GM18870 (cell line): ENCODE measurements around the gene PXDN.

Source experiments
- ATAC-seq: cut with Tn5 transposase; IDR thresholded peaks from one replicate; pipeline ENCODE4 v1.9.1; 2021; ENCODE audit warnings: moderate library complexity; ENCODE audit not compliant: unreplicated experiment

PXDN gene

DNA sequence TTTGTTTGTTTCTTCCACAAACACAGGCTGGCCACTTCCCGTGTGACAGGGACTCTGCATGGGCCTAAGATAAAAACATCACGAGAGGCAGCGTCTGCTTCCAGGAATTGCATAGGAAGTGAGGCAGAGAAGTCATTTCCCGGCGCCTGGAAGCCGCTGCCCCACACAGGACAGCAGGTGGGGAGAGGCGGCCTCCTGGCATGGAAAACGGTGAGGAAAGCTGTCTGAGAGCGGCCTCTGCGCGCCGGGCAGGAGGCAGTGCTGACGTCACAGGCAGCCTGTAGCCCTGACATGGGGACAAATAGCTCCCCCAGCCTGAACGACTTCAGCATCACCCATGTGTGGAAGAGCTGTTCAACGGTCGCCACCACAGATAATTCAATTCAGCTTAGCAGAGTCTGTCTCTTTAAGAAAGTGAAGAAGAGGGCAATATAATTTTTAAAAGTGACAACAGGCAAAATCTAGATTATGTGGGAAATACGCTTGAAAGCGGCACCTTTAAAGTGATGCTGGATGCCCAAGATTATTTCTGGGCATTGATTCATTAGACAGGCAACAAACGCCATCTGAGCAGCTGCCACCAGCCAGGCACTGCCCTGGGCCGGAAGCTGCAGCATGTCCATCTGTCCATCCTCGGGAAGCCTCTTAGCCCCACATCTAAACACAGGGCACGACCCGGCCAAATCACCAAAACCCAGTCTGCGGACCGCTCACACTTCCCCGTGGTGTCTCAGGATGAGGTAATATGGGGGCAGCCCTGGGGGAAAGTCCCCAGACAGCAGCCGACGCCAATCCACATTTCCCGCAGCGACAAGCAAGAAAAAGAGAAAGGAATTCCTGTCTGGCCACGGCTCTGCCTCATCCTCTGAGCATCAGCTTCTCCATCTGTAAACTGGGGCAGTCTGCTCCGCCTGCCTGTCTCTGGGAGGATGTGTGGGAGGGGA is 138.9 kb downstream of the PXDN start:
- ATAC-seq, result no peak

DNA sequence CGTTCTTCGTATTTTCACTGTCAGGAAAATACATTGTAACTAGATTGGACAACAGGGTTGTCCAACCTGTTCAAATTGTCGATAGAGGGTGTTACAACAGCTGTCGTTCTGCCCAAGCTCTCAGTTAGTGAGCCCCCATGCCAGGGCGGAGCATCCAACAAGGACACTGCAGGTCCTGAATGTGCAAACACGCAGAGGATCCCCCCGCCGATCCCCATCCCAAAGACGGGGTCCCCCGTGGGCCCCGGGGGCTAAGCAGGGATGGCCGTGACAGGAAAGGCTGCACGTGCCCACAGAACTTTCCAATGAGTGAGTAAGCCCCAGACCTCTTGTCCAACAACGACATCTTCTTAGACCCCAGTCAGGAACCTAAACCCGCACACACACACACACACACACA is 140.8 kb downstream of the PXDN start:
- no peak for ATAC-seq

DNA sequence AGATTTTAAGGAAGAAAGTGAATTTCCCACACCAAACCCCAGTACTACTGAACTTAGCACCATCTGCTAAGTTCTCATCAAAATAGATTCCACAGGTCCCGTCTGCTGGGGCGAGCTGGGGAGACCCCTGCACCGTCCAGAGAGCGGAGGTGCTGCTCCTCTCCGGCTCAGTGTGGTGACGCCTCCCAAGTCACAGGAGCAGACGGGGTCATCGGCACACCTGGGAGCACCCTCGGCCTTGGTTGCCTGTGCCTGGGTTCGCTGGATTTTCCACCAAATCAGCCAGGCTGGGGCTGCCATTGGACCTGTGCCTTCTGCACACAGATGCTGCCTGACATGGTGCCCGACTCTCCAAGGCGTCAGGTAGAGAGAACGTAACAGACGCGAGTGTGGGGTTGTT is 141.3 kb downstream of the PXDN start:
- ATAC-seq, result no peak

DNA sequence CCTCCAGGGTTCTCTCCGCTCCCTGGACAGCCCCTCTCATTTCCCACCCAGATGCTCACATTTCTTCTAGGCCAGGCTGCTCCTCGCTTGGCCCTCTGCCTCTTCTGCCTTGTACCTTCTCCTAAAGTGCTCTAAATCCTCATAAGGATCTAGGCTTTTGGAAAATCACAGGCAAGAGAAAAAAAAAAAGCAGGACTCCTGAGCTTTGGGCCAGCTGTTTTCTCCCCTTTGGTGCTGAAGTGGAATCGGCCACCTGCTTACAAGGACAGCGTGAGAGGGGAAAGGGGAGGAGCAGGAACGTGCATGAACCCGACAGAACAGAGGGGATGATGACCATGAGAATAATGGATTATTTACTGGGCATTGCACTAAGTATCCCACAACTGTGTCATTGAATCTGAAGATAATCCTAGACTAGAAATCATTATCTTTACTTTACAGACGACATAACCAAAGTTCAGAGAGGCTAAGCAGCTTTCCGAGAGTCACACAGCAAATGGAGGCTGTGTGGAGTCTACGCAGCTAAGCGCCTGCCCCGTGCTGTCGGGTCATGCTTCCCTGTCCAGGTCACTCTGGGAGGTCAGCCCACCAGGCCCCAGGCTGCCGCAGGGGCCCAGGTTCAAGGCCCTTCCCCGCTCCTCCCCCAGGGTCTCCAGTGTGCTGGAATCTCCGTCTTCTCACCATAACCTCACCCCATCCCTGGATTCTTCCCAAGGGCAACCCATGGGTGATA is 141.9 kb downstream of the PXDN start:
- no peak for ATAC-seq

DNA sequence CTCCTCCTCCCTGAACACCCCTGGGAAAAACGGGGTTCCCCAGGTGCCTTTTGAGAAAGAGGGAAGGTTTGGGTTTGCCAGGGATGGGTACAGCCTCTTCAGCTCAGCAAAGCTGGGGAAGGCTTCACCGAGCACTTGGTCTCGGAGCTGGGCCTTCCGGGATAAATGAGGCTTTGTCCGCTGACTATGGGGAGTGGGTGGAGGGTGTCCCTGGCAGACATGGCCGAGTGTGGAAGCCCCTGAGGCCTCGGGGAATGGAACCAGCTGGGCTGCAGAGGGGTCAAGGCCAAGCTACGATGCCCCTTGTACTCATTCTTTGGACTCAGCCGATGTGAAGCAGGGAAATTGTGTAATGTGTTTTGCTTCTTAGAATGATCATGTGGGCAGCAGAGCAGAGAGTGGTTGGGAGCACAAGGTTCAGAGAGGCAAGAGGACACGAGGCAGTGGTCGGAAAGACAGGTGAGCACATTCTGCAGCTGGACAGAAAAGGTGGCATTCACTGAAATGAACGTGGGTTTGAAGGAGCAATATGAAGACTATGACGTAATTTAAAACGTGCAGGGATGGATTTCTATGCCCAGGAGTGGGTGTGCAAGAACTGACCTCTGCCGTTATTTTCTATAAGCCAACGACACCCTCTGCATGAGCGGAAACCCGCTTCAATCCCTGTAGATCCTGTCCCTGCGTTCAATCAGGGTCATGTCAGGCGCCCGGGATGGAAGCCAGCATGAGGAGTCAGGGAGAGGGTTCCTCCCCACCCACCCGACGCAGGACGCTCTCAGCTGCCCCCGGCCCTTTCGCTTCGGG is 142.6 kb downstream of the PXDN start:
- ATAC-seq, result no peak

DNA sequence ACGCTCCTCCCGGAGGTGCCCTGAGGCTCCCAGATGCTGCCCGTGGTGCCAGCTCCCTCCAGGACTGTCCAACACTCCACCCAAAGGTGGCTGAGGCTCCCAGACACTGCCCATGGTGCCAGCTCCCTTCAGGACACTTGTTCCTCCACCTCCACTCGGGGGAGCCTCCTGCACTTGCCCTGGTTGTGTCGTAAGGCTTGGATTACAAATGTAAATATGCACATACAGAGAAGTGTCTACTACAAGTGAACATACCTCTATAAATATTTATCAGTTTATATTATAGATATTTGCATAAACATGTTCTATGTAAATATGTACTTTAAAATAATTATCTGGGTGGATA is 143.3 kb downstream of the PXDN start:
- no peak for ATAC-seq

DNA sequence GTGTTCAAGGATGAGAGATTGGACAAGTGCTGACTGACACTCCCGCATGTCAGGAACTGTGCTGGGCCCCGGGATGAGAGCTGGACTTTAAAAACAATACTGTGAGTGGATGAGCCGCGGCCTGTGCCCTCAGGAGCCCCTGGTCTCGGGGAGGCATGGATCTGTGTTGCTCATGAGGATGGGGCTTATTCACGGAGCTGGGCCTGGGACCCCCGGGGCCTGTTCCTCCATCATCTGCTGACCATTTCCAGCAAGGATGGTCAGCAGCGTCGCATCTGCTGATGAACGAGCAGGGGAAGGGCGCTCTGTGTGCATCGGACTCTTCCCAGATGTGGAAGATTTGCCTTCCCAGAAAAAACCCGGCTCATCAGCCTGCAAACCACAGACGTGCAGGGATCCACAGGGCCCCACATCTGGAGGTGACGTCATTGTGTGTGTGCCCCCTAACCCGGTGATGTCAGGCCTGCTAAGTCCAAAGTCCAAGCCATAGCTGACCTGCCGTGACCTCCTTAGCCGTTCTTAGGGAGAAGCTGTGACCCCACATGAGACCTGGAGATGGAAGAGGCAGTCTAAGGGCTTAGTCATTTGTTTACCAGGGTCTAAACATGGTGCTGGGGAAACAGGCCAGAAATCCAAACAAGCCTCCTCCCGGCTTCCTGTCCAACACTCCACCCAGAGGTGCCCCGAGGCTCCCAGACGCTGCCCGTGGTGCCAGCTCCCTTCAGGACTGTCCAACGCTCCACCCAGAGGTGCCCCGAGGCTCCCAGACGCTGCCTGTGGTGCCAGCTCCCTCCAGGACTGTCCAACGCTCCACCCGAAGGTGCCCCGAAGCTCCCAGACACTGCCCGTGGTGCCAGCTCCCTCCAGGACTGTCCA is 143.9 kb downstream of the PXDN start:
- ATAC-seq, result no peak

DNA sequence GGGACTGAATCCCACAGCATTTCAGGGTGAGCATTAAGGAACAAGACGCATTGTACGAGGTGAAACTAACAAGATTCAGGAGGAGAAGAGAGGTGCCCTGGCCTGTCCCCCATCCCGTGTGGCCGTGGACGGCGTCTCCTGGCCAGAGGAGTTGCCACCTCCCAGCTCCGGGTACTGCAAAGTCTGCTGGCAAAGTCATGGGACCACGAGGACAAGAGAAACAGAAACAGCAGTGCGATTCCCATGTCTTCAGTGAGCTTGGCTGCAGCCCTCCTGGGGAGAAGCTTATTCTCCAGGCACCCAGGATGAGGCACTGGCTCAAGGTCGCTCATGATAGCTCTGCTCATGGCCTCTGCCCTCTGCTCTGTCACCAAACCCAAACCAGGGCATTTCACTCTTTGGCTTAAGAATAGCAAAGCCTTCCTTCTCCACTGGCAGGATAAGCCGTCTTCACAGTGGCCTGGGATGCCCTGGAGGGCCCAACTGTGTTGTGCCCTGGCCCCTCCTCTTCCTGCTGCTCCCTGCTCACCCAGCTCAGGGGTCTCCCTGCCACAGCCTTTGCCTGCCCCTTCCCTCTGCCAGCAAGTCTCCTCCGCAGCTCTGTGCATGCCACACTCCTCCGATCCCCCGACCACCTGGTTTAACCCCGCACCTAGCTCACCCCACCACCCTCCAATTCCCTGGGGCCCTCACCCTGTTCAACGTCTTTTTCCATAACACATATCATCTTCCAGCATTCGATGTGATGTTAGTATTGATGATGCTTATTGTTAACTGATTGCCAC is 144.8 kb downstream of the PXDN start:
- ATAC-seq, result no peak

DNA sequence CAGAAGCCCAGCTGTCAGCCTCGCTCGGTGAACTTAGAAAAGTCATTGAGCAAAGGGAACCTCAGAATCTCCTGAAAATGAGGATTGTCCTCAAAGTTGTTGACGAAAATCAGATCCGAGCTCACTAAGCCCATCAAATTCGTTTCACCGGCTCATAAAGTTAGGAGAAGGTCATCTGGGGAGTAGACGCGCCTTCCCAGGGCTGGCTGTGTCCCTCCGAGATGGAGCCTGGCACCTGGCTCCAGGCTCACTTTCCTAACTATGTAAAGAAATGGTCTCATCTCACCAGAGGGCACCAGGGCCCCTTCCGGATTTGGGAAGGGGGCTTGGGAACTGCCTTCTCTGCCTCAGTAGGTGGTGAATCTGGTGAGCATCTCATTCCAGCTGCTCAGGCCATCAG is 145.5 kb downstream of the PXDN start:
- no peak for ATAC-seq

DNA sequence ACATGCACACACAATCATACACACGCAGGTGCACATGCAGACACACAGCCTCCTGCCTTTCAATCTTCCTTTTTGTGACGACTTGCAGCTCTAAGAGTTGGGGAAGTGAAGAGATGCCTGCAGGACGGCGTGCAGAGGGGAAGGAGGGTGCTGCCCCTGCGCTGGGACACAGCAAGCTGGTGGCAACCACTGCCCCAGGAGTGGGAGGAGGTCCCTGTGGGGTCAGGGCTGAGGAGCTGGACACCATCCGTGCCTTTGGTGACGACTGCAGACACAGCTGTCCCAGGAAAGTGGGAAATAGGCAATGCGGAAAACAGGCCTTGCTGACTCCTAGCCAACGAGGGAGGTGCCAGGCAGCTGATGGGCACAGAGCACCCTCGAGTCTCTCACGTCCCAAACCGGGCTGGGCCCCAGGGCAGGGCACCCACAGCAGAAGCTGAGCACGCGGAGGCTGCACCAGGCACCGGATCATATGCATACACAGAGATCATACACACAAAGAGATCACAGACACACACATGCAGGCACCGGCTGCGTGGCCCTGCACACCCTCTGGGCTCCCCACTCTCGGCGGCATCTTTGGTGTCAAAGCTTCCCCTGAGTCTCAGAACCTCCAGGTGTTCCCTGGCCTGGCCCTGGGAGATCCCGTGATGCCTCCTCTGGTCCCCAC is 146.1 kb downstream of the PXDN start:
- no peak for ATAC-seq

DNA sequence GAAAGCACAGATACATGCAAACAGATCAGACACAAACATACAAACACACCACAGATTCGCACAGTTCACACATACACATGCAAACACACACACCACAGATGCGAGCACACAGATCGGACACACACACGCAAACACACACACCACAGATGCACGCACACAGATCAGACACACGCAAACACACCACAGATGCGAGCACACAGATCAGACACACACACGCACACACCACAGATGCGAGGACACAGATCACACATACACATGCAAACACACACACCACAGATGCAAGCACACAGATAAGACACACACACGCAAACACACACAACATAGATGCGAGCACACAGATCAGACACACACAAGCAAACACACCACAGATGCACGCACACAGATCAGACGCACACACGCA is 149.0 kb downstream of the PXDN start:
- ATAC-seq, result no peak

DNA sequence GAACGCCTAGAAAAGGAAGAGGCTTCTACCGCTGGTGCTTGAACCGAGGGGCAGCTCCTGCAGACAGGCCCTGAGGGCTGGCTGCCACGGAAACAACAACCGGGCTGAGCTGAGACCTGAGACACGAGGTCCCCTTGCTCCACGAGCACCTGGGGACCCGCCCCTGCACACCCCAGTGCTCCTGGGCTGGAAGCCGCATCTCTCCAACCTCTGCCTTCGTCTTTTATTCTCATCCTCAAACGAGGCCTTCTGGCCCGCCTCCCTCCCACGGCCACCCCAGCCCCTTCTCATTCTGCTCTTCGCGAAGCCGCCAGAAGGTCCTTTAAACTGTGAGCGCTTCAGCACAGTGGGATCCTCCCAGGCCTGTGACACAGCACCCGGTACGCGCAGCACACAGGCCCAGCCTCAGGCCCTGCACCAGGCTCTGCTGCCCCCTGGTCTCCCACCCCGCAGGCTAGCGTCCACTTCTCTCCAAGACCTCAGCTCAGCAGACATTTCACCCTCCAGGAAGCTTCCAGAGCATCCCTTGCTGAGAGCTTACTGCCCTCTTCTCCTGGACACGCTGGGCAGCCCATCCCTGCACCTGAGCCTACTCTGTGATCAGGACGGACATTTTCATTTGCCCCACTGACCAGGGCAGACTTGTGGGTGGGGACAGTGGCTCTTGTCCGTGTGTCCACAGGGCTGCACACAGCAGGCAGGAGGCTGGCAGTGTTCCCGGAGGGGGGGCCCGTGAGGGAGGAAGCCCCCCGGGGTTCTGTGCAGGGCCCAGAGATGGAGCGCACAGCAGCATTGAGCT is 149.7 kb downstream of the PXDN start:
- ATAC-seq, result no peak

DNA sequence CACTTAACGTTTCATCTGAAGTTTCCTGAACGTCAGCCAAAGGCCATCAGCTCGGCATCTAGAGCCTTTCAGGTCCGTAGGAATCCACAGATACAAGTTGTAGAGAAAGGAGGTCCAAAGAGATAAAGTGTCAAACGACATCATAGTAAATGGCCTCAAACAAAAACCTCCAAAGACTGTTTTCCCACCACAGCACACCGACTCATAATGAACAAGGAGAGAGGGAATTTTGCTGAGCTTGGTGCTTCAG is 150.3 kb downstream of the PXDN start:
- no peak for ATAC-seq

DNA sequence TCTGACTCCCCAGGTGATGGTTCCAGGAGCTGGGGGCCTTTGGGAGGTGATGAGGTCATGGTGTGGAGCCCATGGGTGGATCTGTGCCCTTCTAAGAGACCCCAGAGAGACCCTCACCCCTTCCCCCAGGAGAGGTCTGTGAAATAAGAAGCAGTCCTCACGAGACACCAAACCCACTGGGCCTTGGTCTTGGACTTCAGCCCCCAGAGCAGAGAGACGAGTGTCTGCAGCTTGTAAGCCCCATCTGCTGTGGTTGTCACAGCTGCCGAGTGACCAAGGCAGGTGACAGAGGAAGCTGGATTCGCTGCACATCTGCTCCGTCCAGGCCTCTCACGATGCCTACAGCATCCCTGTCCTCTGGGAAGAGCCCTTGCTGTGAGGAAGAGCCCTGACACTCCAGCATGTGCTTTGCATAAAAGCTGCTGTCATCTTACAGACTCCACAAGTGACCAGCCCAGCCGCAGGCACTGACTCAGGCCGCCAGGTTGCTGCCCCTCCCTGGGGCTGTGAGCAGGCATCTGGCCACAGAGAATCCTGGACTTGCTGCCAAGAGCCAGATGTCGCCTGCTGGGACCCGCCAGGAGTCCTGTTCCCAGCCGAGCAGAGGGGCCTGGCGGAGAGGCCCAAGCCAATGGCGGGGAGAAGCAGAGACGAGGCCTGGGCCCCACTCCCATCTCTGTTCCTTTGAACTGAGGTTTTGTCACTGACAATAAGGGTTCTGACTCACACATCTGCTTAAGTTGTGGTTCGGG is 150.8 kb downstream of the PXDN start:
- no peak for ATAC-seq

DNA sequence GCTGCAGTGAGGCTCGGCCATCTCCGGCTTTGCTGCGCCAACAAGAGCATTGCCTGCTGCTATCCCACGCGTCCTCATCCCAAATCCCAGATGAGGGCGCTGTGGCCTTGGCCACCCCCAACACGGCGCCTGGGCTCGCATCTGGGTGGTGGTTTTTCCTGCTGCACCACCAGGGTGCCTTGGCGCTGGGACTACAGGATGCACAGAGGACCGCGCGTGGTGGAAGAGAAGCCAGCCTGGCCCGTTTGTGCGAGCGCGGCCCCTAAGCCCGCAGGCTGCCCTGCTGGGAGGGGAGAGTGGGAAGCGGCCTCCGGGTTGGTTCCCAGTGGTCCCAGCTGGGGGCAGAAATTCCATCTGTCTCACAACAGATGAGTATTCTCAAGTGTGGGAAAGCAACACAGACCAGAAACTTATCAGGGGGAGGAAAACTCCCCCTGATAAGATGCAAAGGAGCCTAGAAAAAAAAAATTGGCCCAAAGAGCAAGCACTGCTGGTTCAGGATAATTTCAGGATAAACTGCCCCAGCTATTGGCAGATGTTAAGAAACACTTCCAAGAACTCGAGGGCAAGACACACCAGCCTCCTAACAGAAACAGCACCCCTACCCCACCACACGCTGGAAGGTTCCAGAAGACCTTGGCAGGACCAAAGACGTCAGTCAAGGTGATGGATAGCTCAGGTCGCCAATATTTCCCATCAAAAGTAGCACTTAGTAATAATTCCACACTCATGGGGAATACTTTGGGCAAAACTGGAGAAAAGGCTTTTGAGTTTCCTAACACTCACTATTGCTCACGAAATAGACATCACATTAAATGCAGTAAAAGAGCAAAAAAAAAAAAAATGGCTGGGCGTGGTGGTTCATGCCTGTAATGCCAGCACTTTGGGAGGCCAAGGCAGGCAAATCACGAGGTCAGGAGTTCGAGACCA is 152.1 kb downstream of the PXDN start:
- no peak for ATAC-seq

DNA sequence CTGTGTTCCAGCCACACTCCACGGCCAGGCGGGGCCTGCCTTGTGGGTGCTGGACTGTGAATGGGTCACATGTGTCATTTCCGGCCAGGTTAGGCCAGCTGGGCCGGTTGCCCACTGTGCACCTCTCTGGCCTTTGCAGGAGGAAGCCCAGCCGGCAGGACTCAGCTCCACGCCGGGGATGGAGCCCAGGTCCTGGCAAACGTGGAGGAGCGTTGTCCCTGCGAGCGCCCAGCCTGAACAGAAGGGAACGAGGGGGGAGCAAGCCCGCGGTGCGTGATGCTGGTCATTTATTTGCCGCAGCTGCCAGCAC is 152.9 kb downstream of the PXDN start:
- ATAC-seq, result no peak
